Mesenchymal stem cell (in vitro differentiated cells and primary cell): Measurements from ENCODE around the gene FBXO11.
A peak's percentile ranks its signal among the peaks of the same experiment; 100 is the strongest.

Experiments used
- DNase-seq: peaks from one replicate; pipeline ENCODE4 v3.0.0-alpha.2; 2013
- H2AFZ ChIP-seq: one replicate; pipeline ENCODE4 v1.6.1; 2013; ENCODE audit warnings: low read depth, mild to moderate bottlenecking, control low read depth, inconsistent platforms, low read length, moderate library complexity
- H2AK5ac ChIP-seq: 2 replicates; pipeline ENCODE4 v1.6.1; 2013; ENCODE audit warnings: low read length, moderate library complexity, mild to moderate bottlenecking, inconsistent platforms; ENCODE audit not compliant: severe bottlenecking
- H2BK120ac ChIP-seq: one replicate; pipeline ENCODE4 v1.6.1; 2013; ENCODE audit warnings: low read depth, mild to moderate bottlenecking, inconsistent platforms, low read length, moderate library complexity
- H2BK12ac ChIP-seq, 2 experiments: one replicate each; pipeline ENCODE4 v1.6.1; 2013; ENCODE audit warnings: inconsistent platforms in 2 of 2, low read length in 2 of 2, mild to moderate bottlenecking in 2 of 2, moderate library complexity in 2 of 2, control low read depth in 1 of 2
- H2BK15ac ChIP-seq: one replicate; pipeline ENCODE4 v1.6.1; 2013; ENCODE audit warnings: mild to moderate bottlenecking, low read depth, inconsistent platforms; ENCODE audit not compliant: poor library complexity, severe bottlenecking
- H2BK5ac ChIP-seq: 2 replicates; pipeline ENCODE4 v1.6.1; 2013; ENCODE audit warnings: low read depth, mild to moderate bottlenecking, low read length, control low read depth, inconsistent platforms; ENCODE audit not compliant: poor library complexity, severe bottlenecking
- H3K14ac ChIP-seq, 2 experiments: one replicate each; pipeline ENCODE4 v1.6.1; 2013; ENCODE audit warnings: inconsistent platforms in 2 of 2, low read length in 2 of 2, control low read depth in 1 of 2, mild to moderate bottlenecking in 1 of 2, moderate library complexity in 1 of 2
- H3K18ac ChIP-seq, 2 experiments: one replicate each; pipeline ENCODE4 v1.6.1; 2013; ENCODE audit warnings: inconsistent platforms in 2 of 2, low read length in 2 of 2, control low read depth in 1 of 2, low read depth in 1 of 2, mild to moderate bottlenecking in 1 of 2
- H3K23ac ChIP-seq, 2 experiments: one replicate each; pipeline ENCODE4 v1.6.1; 2013; ENCODE audit warnings: inconsistent platforms in 2 of 2, low read length in 2 of 2, mild to moderate bottlenecking in 2 of 2, moderate library complexity in 2 of 2, control low read depth in 1 of 2
- H3K27ac ChIP-seq: 2 replicates; pipeline ENCODE4 v1.5.1; 2013; ENCODE audit warnings: mild to moderate bottlenecking, moderate library complexity, low read length, control low read depth, inconsistent platforms; ENCODE audit not compliant: poor library complexity, severe bottlenecking
- H3K27me3 ChIP-seq, 2 experiments: 2 replicates each; pipeline versions ENCODE4 v1.6.1 to v1.7.0; 2013; ENCODE audit warnings: low read length in 2 of 2, mild to moderate bottlenecking in 2 of 2, moderate library complexity in 2 of 2, control low read depth in 1 of 2, inconsistent platforms in 1 of 2; ENCODE audit not compliant: control insufficient read depth in 1 of 2, insufficient read depth in 1 of 2
- H3K36me3 ChIP-seq, 2 experiments: 2 replicates each; pipeline versions ENCODE4 v1.6.1 to v1.7.0; 2013; ENCODE audit warnings: low read length in 2 of 2, control low read depth in 1 of 2, inconsistent platforms in 1 of 2, low read depth in 1 of 2, mild to moderate bottlenecking in 1 of 2; ENCODE audit not compliant: insufficient read depth in 2 of 2, control insufficient read depth in 1 of 2
- H3K4ac ChIP-seq, 2 experiments: one replicate each; pipeline ENCODE4 v1.6.1; 2013; ENCODE audit warnings: inconsistent platforms in 2 of 2, low read length in 2 of 2, mild to moderate bottlenecking in 2 of 2, moderate library complexity in 2 of 2, control low read depth in 1 of 2, low read depth in 1 of 2
- H3K4me1 ChIP-seq: 2 replicates; pipeline ENCODE4 v1.6.1; 2013; ENCODE audit warnings: low read depth, low read length, control low read depth; ENCODE audit not compliant: control insufficient read depth, insufficient read depth
- H3K4me2 ChIP-seq: 2 replicates; pipeline ENCODE4 v1.6.1; 2013; ENCODE audit warnings: low read length, mild to moderate bottlenecking, inconsistent platforms; ENCODE audit not compliant: poor library complexity, severe bottlenecking
- H3K4me3 ChIP-seq, 2 experiments: 2 replicates each; pipeline versions ENCODE4 v1.5.1 to v1.7.0; 2013; ENCODE audit warnings: low read length in 2 of 2, mild to moderate bottlenecking in 2 of 2, control low read depth in 1 of 2, low read depth in 1 of 2; ENCODE audit not compliant: insufficient read depth in 1 of 2
- H3K79me1 ChIP-seq: replicated peaks from 2 replicates; pipeline ENCODE4 v1.6.1; 2013; ENCODE audit warnings: mild to moderate bottlenecking, control low read depth, low read length, inconsistent platforms; ENCODE audit not compliant: poor library complexity, severe bottlenecking
- H3K9ac ChIP-seq: 2 replicates; pipeline ENCODE4 v1.7.0; 2013; ENCODE audit warnings: mild to moderate bottlenecking, low read length, moderate library complexity
- H3K9me3 ChIP-seq: 2 replicates; pipeline ENCODE4 v1.7.0; 2013; ENCODE audit warnings: mild to moderate bottlenecking, low read length; ENCODE audit not compliant: control insufficient read depth
- H4K8ac ChIP-seq: one replicate; pipeline ENCODE4 v1.6.1; 2013; ENCODE audit warnings: inconsistent platforms, mild to moderate bottlenecking, low read length, moderate library complexity
- H4K91ac ChIP-seq: one replicate; pipeline ENCODE4 v1.6.1; 2013; ENCODE audit warnings: mild to moderate bottlenecking, low read length, inconsistent platforms
- WGBS: methylation state at CpG from one replicate; pipeline ENCODE4 v1.1.7; 2013; ENCODE audit warnings: mixed read lengths; 5-methylcytosine and 5-hydroxymethylcytosine counted together

The FBXO11 gene

GRCh38 chr2:47777277-47777937, 128.9 kb downstream of the FBXO11 start:
- H3K27me3 ChIP-seq = no peaks in the 10 kb centered on the region
- no peak overlapping the region for H3K4me3 ChIP-seq
- no peak overlapping the region for H3K18ac ChIP-seq
- no peaks in the 10 kb centered on the region for H3K4me1 ChIP-seq
- no peak for DNase-seq
- H2BK15ac ChIP-seq = no peak overlapping the region
- no peak overlapping the region for H2BK5ac ChIP-seq
- H2AFZ ChIP-seq = no peak overlapping the region
- H3K36me3 ChIP-seq = no peaks in the 10 kb centered on the region
- H3K79me1 ChIP-seq = no peaks in the 10 kb centered on the region
- H2BK120ac ChIP-seq = no peak overlapping the region
- no peak overlapping the region for H3K14ac ChIP-seq
- 89% methylated on average over 13 of the region's 13 CpGs for WGBS
- no peak overlapping the region for H3K27ac ChIP-seq
- peak overlapping the region in 1 of 2 experiments; percentile 15 for H2BK12ac ChIP-seq
- H2AK5ac ChIP-seq = no peak overlapping the region
- peak overlapping the region; percentile 8 for H4K8ac ChIP-seq
- no peak overlapping the region for H3K9ac ChIP-seq
- H3K9me3 ChIP-seq = no peaks in the 10 kb centered on the region
- H3K23ac ChIP-seq = no peak overlapping the region
- H3K4ac ChIP-seq = no peak overlapping the region
- no peak overlapping the region for H4K91ac ChIP-seq
- no peak overlapping the region for H3K4me2 ChIP-seq

GRCh38 chr2:47774567-47774966, 131.7 kb downstream of the FBXO11 start:
- no peak overlapping the region for H3K9ac ChIP-seq
- H3K36me3 ChIP-seq = no peaks in the 10 kb centered on the region
- no peak overlapping the region for H4K91ac ChIP-seq
- no peaks in the 10 kb centered on the region for H3K27me3 ChIP-seq
- H3K18ac ChIP-seq = no peak overlapping the region
- H3K27ac ChIP-seq = no peak overlapping the region
- H4K8ac ChIP-seq = no peak overlapping the region
- no peak overlapping the region for H3K23ac ChIP-seq
- no peak overlapping the region for H2BK15ac ChIP-seq
- H2AFZ ChIP-seq = no peak overlapping the region
- H2AK5ac ChIP-seq = no peak overlapping the region
- H3K4me1 ChIP-seq = no peaks in the 10 kb centered on the region
- H3K4ac ChIP-seq = no peak overlapping the region
- H2BK12ac ChIP-seq = no peak overlapping the region
- no peak for DNase-seq
- no peak overlapping the region for H2BK5ac ChIP-seq
- no peak overlapping the region for H3K4me2 ChIP-seq
- no peak overlapping the region for H3K4me3 ChIP-seq
- no peaks in the 10 kb centered on the region for H3K79me1 ChIP-seq
- no peak overlapping the region for H2BK120ac ChIP-seq
- peaks cover 18% of the 10 kb centered on the region for H3K9me3 ChIP-seq
- no peak overlapping the region for H3K14ac ChIP-seq

GRCh38 chr2:47772343-47772742, 134.0 kb downstream of the FBXO11 start:
- no peak overlapping the region for H3K4ac ChIP-seq
- no peak overlapping the region for H4K91ac ChIP-seq
- no peak overlapping the region for H2AFZ ChIP-seq
- H3K27ac ChIP-seq = no peak overlapping the region
- peaks cover 19% of the 10 kb centered on the region for H3K9me3 ChIP-seq
- H3K9ac ChIP-seq = no peak overlapping the region
- H3K14ac ChIP-seq = no peak overlapping the region
- no peak overlapping the region for H2AK5ac ChIP-seq
- no peak overlapping the region for H3K4me2 ChIP-seq
- no peak overlapping the region for H2BK12ac ChIP-seq
- DNase-seq = no peak
- H2BK5ac ChIP-seq = no peak overlapping the region
- no peaks in the 10 kb centered on the region for H3K36me3 ChIP-seq
- H3K4me1 ChIP-seq = peaks cover 2% of the 10 kb centered on the region
- H3K4me3 ChIP-seq = no peak overlapping the region
- no peak overlapping the region for H2BK120ac ChIP-seq
- no peaks in the 10 kb centered on the region for H3K27me3 ChIP-seq
- 100% methylated on average over 2 of the region's 2 CpGs for WGBS
- H3K79me1 ChIP-seq = no peaks in the 10 kb centered on the region
- no peak overlapping the region for H3K18ac ChIP-seq
- peak overlapping the region; percentile 6 for H2BK15ac ChIP-seq
- H3K23ac ChIP-seq = no peak overlapping the region
- H4K8ac ChIP-seq = no peak overlapping the region

GRCh38 chr2:47771211-47771610, 135.1 kb downstream of the FBXO11 start:
- Histone ChIP-seq H3K36me3 (no peaks in the 10 kb centered on the region), H3K27ac (peak overlapping the region; percentile 17), H3K18ac (no peak overlapping the region), H3K4me1 (peaks cover 2% of the 10 kb centered on the region), H2BK12ac (no peak overlapping the region), H3K9ac (no peak overlapping the region), H3K27me3 (no peaks in the 10 kb centered on the region), H2AK5ac (no peak overlapping the region), H3K23ac (no peak overlapping the region), H3K4me3 (no peak overlapping the region), H2BK15ac (no peak overlapping the region), H3K79me1 (no peaks in the 10 kb centered on the region), H4K91ac (no peak overlapping the region), H3K14ac (no peak overlapping the region), H2BK120ac (no peak overlapping the region), H4K8ac (no peak overlapping the region), H2AFZ (no peak overlapping the region), H3K4ac (no peak overlapping the region), H3K4me2 (no peak overlapping the region), H3K9me3 (peaks cover 19% of the 10 kb centered on the region), H2BK5ac (no peak overlapping the region)
- DNase-seq = peak; percentile 97
